Neural progenitor cell (in vitro differentiated cells): ENCODE data around the gene TMPRSS4.

Source experiments
- CTCF ChIP-seq: fragments of 200-600 bp; sonication (generic); IDR thresholded peaks from 2 replicates; pipeline ENCODE4 v1.5.1; 2017; ENCODE audit warnings: antibody characterized with exemption, mild to moderate bottlenecking
- EZH2 ChIP-seq: fragments of 200-600 bp; sonication (generic); IDR thresholded peaks from 2 replicates; pipeline ENCODE4 v1.6.1; 2017; ENCODE audit warnings: antibody characterized with exemption, mild to moderate bottlenecking, moderate library complexity
- EZH2phosphoT487 ChIP-seq: fragments of 200-600 bp; sonication (generic); IDR thresholded peaks from 2 replicates; pipeline ENCODE4 v1.6.1; 2017; ENCODE audit warnings: antibody characterized with exemption

- no peak for TF ChIP-seq CTCF
- TF ChIP-seq EZH2phosphoT487: no peak
- TF ChIP-seq EZH2: no peak
Observed at GRCh38 chr11:118074785-118075184, 2.1 kb upstream of the TMPRSS4 start.
